COR-L47 (cell line): ENCODE data around the gene GPRASP3.
A peak's percentile ranks its signal among the peaks of the same experiment; 100 is the strongest.

Experiments
- DNase-seq: peaks from one replicate; lab custom pipeline; 2025; lab: John Stamatoyannopoulos, UW

GPRASP3 gene

GRCh38 chrX:102765217-102765616 is 44.7 kb downstream of the GPRASP3 start:
- no peak for DNase-seq

GRCh38 chrX:102765809-102766208 is 45.3 kb downstream of the GPRASP3 start:
- no peak for DNase-seq

- no peak for DNase-seq
Observed at GRCh38 chrX:102767287-102767686, 46.7 kb downstream of the GPRASP3 start.

- peak; percentile 65 for DNase-seq
Observed at GRCh38 chrX:102768987-102769761, 48.6 kb downstream of the GPRASP3 start.
